ENCODE results near the gene GIPR.

GRCh38 chr19:45729800-45730290 is 61.8 kb downstream of the GIPR start:
- no peak for TF ChIP-seq CTCF (IDR thresholded peaks at IDR 0.05)
- TF ChIP-seq POLR2AphosphoS5 (IDR thresholded peaks at IDR 0.05; ENCODE audit: low read depth, low read length), result no peak
- TF ChIP-seq REST (IDR thresholded peaks at IDR 0.05; ENCODE audit: insufficient read depth in 1 of 2, low read depth in 2 of 2, low read length in 1 of 2), result no peak
- TF ChIP-seq SIN3A (IDR thresholded peaks at IDR 0.05; ENCODE audit: borderline replicate concordance, insufficient read depth, low read depth, low read length), result no peak
- no peak for TF ChIP-seq TCF7L2 (IDR thresholded peaks at IDR 0.05; ENCODE audit: low read depth, low read length)
